Measurements from ENCODE around the gene TTC34.

The TTC34 gene

DNA sequence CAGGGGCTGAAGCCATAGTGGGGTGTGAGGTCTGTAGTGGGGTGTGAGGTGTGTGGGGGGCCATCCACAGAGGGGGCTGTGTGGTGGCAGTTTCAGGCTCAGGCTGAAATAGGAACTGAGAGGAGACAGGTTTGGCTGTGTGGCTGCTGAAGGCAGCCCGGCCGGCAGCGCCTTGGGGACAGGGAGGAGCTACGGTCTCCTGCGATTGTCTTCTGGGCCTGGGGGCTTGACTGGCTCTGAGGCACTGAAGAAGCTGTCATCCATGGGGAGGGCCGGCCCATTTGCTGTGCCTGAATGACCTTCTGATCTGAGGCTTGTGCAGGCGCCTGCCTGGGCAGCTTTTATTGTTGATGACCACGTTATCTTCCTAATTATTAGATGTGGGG lies 10.0 kb upstream of the TTC34 start:
- H3K9me3 ChIP-seq (ENCODE audit: control insufficient read depth in 1 of 2, low read length in 2 of 2): peaks cover 0 to 2% of the 10 kb centered on the region in 2 donors
- H3K27me3 ChIP-seq (ENCODE audit: control insufficient read depth in 1 of 2, insufficient read depth in 2 of 2, low read length in 2 of 2): peaks cover under 1% of the 10 kb centered on the region in 2 donors
- no peak overlapping the region for H3K9ac ChIP-seq (ENCODE audit: low read depth in 1 of 2, low read length in 2 of 2)
- no peak overlapping the region for H3K27ac ChIP-seq (ENCODE audit: low read depth, low read length)
- H3K4me1 ChIP-seq (ENCODE audit: control insufficient read depth in 1 of 2, insufficient read depth in 2 of 2, low read length in 2 of 2): no peaks in the 10 kb centered on the region
- no peak overlapping the region for H3K4me3 ChIP-seq (ENCODE audit: low read depth in 1 of 2, low read length in 2 of 2)
- H3K36me3 ChIP-seq (ENCODE audit: control insufficient read depth in 1 of 2, insufficient read depth in 2 of 2, low read length in 2 of 2): no peaks in the 10 kb centered on the region

DNA sequence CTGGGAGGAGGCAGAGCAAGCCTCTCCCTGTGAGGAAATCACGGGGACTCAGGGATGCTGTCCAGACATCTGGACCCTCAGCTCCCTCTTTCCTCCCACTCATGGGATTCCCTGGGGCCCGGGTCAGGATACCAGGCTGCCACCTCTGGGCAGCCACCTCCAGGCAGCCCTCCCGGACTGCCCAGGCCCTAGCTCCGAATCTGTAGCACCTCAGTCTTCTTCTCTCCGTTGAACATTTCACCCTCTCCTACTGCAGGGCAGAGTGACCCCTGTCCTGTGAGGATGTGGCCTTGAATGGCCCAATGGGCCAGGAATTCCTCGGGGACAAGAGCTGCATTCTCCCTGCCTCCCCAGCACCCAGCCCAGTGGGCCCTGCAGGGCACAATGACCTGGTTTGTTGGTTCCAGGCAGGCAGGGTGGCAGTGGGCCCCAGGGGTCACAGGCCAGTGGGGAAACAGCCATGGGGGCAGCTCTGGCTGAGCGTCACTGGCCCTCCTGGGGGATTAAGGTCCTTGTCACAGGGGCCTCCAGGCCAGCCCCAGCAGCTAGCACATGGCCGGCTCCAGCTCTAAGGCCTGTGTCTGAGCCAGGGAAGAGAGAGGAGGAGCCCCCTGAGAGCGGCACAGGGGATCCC lies 9.5 kb upstream of the TTC34 start:
- Histone ChIP-seq H3K36me3 (ENCODE audit: control insufficient read depth in 1 of 2, insufficient read depth in 2 of 2, low read length in 2 of 2) (no peaks in the 10 kb centered on the region), H3K9me3 (ENCODE audit: control insufficient read depth in 1 of 2, low read length in 2 of 2) (peaks cover 0 to 2% of the 10 kb centered on the region in 2 donors), H3K27me3 (ENCODE audit: control insufficient read depth in 1 of 2, insufficient read depth in 2 of 2, low read length in 2 of 2) (peaks cover 5 to 6% of the 10 kb centered on the region in 2 donors)

DNA sequence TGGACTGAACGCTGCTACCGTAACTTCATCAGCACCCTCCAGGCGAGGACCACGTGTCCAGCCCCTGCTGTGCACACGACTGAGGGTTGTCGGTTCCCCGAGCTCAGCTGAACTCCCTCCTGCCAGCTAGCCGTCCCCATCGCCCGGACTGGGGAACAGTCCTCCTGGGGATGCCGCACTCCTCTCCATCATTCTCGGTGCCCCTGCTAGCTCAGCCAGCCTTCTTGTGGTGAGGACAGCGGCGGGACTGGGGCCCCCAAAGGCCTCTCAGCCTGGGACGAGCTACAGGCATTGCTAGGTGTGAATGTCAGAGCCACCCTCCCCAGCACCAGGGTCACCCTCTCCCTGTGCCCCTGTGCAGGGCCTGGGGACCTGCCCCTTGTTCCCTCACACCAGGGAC lies 8.8 kb upstream of the TTC34 start:
- no peaks in the 10 kb centered on the region for H3K36me3 ChIP-seq (ENCODE audit: control insufficient read depth in 1 of 2, insufficient read depth in 2 of 2, low read length in 2 of 2)
- H3K4me1 ChIP-seq (ENCODE audit: control insufficient read depth in 1 of 2, insufficient read depth in 2 of 2, low read length in 2 of 2): no peaks in the 10 kb centered on the region
- H3K27ac ChIP-seq (ENCODE audit: low read depth, low read length): no peak overlapping the region
- no peak overlapping the region for H3K9ac ChIP-seq (ENCODE audit: low read depth in 1 of 2, low read length in 2 of 2)
- H3K27me3 ChIP-seq (ENCODE audit: control insufficient read depth in 1 of 2, insufficient read depth in 2 of 2, low read length in 2 of 2): peaks cover 5 to 6% of the 10 kb centered on the region in 2 donors
- peaks cover 0 to 2% of the 10 kb centered on the region in 2 donors for H3K9me3 ChIP-seq (ENCODE audit: control insufficient read depth in 1 of 2, low read length in 2 of 2)
- H3K4me3 ChIP-seq (ENCODE audit: low read depth in 1 of 2, low read length in 2 of 2): no peak overlapping the region

More for the DNA sequence above, 9.5 kb upstream of the TTC34 start:
- H3K4me1 ChIP-seq (ENCODE audit: control insufficient read depth in 1 of 2, insufficient read depth in 2 of 2, low read length in 2 of 2): no peaks in the 10 kb centered on the region
- H3K9ac ChIP-seq (ENCODE audit: low read depth in 1 of 2, low read length in 2 of 2): no peak overlapping the region
- H3K4me3 ChIP-seq (ENCODE audit: low read depth in 1 of 2, low read length in 2 of 2): no peak overlapping the region
- no peak overlapping the region for H3K27ac ChIP-seq (ENCODE audit: low read depth, low read length)

DNA sequence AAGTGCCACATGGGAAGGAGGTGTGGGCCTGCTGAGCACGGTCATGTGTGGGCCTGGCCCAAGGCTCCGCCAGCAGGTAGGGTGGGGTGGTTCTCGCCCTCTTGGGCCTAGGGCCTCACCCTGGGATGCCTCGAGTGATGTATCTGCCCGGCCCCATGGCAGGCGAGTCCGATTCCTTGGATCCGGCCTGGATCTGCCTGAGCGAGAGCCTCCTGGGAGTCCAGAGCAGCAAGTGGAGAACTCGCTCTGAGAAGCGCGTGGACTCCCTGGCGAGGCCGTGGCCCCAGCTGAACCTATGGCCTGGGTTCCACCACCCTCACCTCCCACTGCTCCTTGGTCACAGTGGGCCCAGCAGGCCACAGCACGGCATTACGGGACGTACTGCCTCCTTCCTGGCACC lies 8.2 kb upstream of the TTC34 start:
- Histone ChIP-seq H3K9ac (ENCODE audit: low read depth in 1 of 2, low read length in 2 of 2) (no peak overlapping the region), H3K36me3 (ENCODE audit: control insufficient read depth in 1 of 2, insufficient read depth in 2 of 2, low read length in 2 of 2) (no peaks in the 10 kb centered on the region), H3K4me3 (ENCODE audit: low read depth in 1 of 2, low read length in 2 of 2) (no peak overlapping the region), H3K27ac (ENCODE audit: low read depth, low read length) (no peak overlapping the region), H3K4me1 (ENCODE audit: control insufficient read depth in 1 of 2, insufficient read depth in 2 of 2, low read length in 2 of 2) (no peaks in the 10 kb centered on the region), H3K27me3 (ENCODE audit: control insufficient read depth in 1 of 2, insufficient read depth in 2 of 2, low read length in 2 of 2) (peaks cover 5 to 6% of the 10 kb centered on the region in 2 donors), H3K9me3 (ENCODE audit: control insufficient read depth in 1 of 2, low read length in 2 of 2) (peaks cover 0 to 2% of the 10 kb centered on the region in 2 donors)

DNA sequence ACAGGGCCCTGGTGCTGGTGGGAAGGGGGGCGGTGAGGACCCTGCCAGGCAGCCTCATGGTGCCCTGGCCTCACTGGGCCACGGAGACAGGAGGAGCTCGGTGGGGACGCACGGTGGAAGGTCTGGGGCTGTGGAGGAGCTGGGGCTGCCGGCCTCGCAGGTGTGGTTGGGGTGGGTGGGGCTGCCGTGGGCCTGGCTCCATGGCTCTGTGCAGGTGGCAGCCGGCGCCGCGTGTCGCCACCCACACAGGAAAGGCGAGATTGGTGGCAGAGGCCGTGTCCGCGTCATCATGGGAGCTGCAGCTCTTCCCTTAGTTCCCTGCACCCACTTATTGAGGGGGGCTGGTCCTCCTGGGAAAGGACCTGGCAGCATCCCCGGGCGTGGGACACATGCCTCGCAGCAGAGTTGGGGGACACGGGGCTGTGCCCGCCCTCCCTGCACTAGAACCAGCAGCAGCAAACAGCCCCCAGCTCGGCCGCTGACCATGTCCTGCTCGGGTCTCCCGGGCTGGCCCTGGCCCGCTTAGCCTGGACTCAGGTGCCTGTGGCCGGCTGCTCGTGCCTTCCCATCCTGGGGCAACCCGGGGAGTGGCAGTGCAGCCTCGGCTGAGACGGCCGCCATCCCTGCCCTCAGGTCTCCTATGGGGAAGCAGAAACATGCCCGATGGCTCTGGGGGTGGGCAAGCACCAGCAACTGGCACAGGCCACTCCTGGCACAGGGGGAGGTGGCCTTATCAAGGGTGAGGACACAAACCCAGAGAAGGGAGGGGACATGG lies 7.5 kb upstream of the TTC34 start:
- H3K27ac ChIP-seq (ENCODE audit: low read depth, low read length): no peak overlapping the region
- peaks cover 5 to 6% of the 10 kb centered on the region in 2 donors for H3K27me3 ChIP-seq (ENCODE audit: control insufficient read depth in 1 of 2, insufficient read depth in 2 of 2, low read length in 2 of 2)
- H3K36me3 ChIP-seq (ENCODE audit: control insufficient read depth in 1 of 2, insufficient read depth in 2 of 2, low read length in 2 of 2): no peaks in the 10 kb centered on the region
- no peaks in the 10 kb centered on the region for H3K4me1 ChIP-seq (ENCODE audit: control insufficient read depth in 1 of 2, insufficient read depth in 2 of 2, low read length in 2 of 2)
- no peak overlapping the region for H3K4me3 ChIP-seq (ENCODE audit: low read depth in 1 of 2, low read length in 2 of 2)
- peaks cover 0 to 2% of the 10 kb centered on the region in 2 donors for H3K9me3 ChIP-seq (ENCODE audit: control insufficient read depth in 1 of 2, low read length in 2 of 2)
- no peak overlapping the region for H3K9ac ChIP-seq (ENCODE audit: low read depth in 1 of 2, low read length in 2 of 2)

DNA sequence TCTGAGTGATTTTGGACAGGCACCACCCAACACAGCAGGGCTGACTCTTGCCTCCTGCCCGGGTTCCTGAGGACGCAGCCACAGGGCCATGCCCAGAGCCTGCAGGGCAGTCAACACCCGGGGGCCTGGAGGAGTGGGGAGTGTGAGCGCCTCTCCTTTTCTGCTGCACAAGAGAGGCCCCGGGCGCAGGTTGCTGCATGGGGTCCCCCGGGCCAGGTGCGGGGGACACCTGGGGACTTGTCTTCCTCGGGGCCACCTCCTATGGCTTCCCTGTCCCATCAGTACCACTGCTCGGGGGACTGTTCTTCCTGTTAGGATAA lies 6.9 kb upstream of the TTC34 start:
- H3K9me3 ChIP-seq (ENCODE audit: control insufficient read depth in 1 of 2, low read length in 2 of 2): peaks cover 0 to 2% of the 10 kb centered on the region in 2 donors
- peaks cover 6 to 9% of the 10 kb centered on the region in 2 donors for H3K27me3 ChIP-seq (ENCODE audit: control insufficient read depth in 1 of 2, insufficient read depth in 2 of 2, low read length in 2 of 2)
- H3K9ac ChIP-seq (ENCODE audit: low read depth in 1 of 2, low read length in 2 of 2): no peak overlapping the region
- no peak overlapping the region for H3K4me3 ChIP-seq (ENCODE audit: low read depth in 1 of 2, low read length in 2 of 2)
- no peaks in the 10 kb centered on the region for H3K36me3 ChIP-seq (ENCODE audit: control insufficient read depth in 1 of 2, insufficient read depth in 2 of 2, low read length in 2 of 2)
- no peaks in the 10 kb centered on the region for H3K4me1 ChIP-seq (ENCODE audit: control insufficient read depth in 1 of 2, insufficient read depth in 2 of 2, low read length in 2 of 2)
- no peak overlapping the region for H3K27ac ChIP-seq (ENCODE audit: low read depth, low read length)

DNA sequence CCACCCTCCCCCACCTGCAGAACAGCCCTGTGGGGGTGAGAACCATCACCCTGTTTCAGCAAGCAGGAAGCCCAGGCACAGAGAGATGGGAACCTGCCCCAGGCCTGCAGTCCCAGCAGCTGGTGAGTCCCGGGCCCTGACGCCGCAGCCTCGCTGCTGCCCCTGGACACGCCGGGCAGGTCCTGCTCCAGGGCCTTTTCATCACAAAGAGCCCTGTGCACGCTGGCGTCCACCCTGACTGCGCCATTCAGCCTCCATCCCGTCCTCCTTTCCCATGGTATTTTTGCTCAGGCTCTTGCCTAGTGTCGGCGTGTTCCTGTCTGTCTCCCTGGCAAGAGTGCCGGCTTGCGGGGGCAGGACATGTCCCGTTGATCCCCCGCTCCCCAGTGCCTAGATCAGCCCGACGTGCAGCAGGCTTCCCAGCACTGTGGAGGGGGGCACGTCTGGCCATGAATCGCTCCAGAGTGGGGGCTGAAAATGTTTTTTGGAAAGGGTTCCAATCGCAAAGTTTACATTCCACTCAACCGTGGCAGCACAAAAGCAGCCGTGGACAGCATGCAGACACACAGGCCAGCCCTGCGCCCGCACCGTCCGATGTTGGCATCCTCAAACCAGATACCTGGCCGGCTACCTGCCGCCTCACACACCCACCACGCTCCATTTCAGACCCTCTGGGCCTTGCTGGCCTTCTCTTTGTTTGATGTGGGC lies 6.3 kb upstream of the TTC34 start:
- H3K4me1 ChIP-seq (ENCODE audit: control insufficient read depth in 1 of 2, insufficient read depth in 2 of 2, low read length in 2 of 2): no peaks in the 10 kb centered on the region
- peaks cover 0 to 2% of the 10 kb centered on the region in 2 donors for H3K9me3 ChIP-seq (ENCODE audit: control insufficient read depth in 1 of 2, low read length in 2 of 2)
- peaks cover 6 to 9% of the 10 kb centered on the region in 2 donors for H3K27me3 ChIP-seq (ENCODE audit: control insufficient read depth in 1 of 2, insufficient read depth in 2 of 2, low read length in 2 of 2)
- H3K4me3 ChIP-seq (ENCODE audit: low read depth in 1 of 2, low read length in 2 of 2): no peak overlapping the region
- H3K27ac ChIP-seq (ENCODE audit: low read depth, low read length): no peak overlapping the region
- no peaks in the 10 kb centered on the region for H3K36me3 ChIP-seq (ENCODE audit: control insufficient read depth in 1 of 2, insufficient read depth in 2 of 2, low read length in 2 of 2)
- no peak overlapping the region for H3K9ac ChIP-seq (ENCODE audit: low read depth in 1 of 2, low read length in 2 of 2)

DNA sequence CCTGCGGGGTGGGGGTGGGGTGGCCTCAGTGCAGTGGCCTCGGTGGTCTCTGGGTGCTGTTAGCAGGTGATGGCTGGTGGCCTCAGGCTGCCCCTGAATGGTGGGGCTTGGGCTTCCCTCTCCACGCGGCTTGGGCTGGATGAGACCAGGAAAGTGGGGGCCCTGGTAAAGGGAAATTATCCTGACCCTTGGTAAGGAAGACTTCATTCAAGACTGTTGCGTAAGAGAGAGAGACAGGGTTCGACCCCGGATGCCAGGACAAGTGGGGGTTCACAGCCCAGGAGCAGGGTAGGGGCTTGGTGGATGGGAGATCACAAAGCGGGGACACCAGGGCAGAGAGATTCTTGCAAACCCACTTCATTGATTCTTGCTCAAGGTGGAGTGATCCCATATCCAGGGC lies 5.5 kb upstream of the TTC34 start:
- H3K27me3 ChIP-seq (ENCODE audit: control insufficient read depth in 1 of 2, insufficient read depth in 2 of 2, low read length in 2 of 2): peaks cover 6 to 9% of the 10 kb centered on the region in 2 donors
- no peaks in the 10 kb centered on the region for H3K9me3 ChIP-seq (ENCODE audit: control insufficient read depth in 1 of 2, low read length in 2 of 2)
- no peak overlapping the region for H3K27ac ChIP-seq (ENCODE audit: low read depth, low read length)
- no peak overlapping the region for H3K9ac ChIP-seq (ENCODE audit: low read depth in 1 of 2, low read length in 2 of 2)
- H3K4me3 ChIP-seq (ENCODE audit: low read depth in 1 of 2, low read length in 2 of 2): no peak overlapping the region
- no peaks in the 10 kb centered on the region for H3K4me1 ChIP-seq (ENCODE audit: control insufficient read depth in 1 of 2, insufficient read depth in 2 of 2, low read length in 2 of 2)
- H3K36me3 ChIP-seq (ENCODE audit: control insufficient read depth in 1 of 2, insufficient read depth in 2 of 2, low read length in 2 of 2): no peaks in the 10 kb centered on the region

DNA sequence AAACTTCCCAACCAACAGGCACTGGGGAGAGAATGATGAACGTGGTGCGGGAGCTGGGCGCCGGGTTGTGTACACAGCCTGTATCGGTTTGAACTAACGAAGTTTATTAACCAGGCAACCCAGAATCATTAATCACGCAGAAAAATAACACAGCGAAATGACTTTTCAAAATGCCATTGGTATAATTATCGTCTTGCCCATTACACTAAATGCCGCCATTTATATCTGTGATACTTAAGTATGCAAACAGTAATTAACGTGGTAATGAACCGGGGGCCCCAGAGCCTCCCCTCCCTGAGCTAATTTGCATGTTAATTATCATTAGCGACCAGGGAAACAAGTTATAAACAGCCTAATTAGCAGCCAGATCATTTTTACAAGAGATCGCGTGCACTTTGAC lies 5.1 kb upstream of the TTC34 start:
- peaks cover 6 to 9% of the 10 kb centered on the region in 2 donors for H3K27me3 ChIP-seq (ENCODE audit: control insufficient read depth in 1 of 2, insufficient read depth in 2 of 2, low read length in 2 of 2)
- H3K4me1 ChIP-seq (ENCODE audit: control insufficient read depth in 1 of 2, insufficient read depth in 2 of 2, low read length in 2 of 2): no peaks in the 10 kb centered on the region
- H3K9ac ChIP-seq (ENCODE audit: low read depth in 1 of 2, low read length in 2 of 2): no peak overlapping the region
- H3K27ac ChIP-seq (ENCODE audit: low read depth, low read length): no peak overlapping the region
- no peaks in the 10 kb centered on the region for H3K9me3 ChIP-seq (ENCODE audit: control insufficient read depth in 1 of 2, low read length in 2 of 2)
- H3K36me3 ChIP-seq (ENCODE audit: control insufficient read depth in 1 of 2, insufficient read depth in 2 of 2, low read length in 2 of 2): no peaks in the 10 kb centered on the region
- no peak overlapping the region for H3K4me3 ChIP-seq (ENCODE audit: low read depth in 1 of 2, low read length in 2 of 2)

DNA sequence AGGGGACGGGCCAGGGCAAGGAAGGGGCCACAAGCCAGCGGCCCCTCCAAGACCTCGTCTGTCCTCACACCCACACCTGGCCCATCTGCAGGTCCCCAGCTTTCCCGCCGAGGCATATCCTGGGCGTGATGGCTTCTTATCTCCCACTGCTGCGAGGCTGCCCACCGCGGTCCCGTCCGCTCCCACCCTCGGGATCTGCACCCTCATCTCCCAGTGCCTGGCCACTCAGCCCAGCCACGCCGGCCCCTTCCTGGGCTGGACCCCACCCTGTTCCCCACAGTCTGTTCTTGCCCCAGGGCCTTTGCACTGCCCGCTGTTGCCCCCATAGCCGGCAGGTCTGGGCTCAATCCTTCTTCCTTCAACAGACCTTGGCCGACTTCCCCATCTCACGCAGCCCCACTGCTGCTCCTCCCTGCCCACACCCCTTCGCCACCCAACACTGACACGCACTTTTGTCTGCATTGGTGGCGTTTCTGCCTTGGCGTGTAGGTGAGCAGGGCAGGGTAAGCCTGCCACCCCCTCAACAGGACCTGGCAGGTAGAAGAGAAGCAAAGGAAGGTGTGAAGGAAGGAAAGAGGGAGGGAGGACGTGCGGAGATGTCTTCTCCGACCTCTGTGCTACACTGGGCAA lies 4.4 kb upstream of the TTC34 start:
- no peaks in the 10 kb centered on the region for H3K4me1 ChIP-seq (ENCODE audit: control insufficient read depth in 1 of 2, insufficient read depth in 2 of 2, low read length in 2 of 2)

More for the DNA sequence above, 4.4 kb upstream of the TTC34 start:
- Histone ChIP-seq H3K4me3 (ENCODE audit: low read depth in 1 of 2, low read length in 2 of 2) (no peak overlapping the region), H3K27me3 (ENCODE audit: control insufficient read depth in 1 of 2, insufficient read depth in 2 of 2, low read length in 2 of 2) (peaks cover 6 to 9% of the 10 kb centered on the region in 2 donors), H3K36me3 (ENCODE audit: control insufficient read depth in 1 of 2, insufficient read depth in 2 of 2, low read length in 2 of 2) (no peaks in the 10 kb centered on the region), H3K9me3 (ENCODE audit: control insufficient read depth in 1 of 2, low read length in 2 of 2) (no peaks in the 10 kb centered on the region), H3K27ac (ENCODE audit: low read depth, low read length) (no peak overlapping the region), H3K9ac (ENCODE audit: low read depth in 1 of 2, low read length in 2 of 2) (no peak overlapping the region)

Measured in duodenal mucosa (tissue), 2 donors.